ENCODE data around the gene C1QTNF8.

The C1QTNF8 gene

GRCh38 chr16:1077877-1078578 lies 18.0 kb downstream of the C1QTNF8 start:
- no peak for DNase-seq (ENCODE audit: low read depth)

DNA sequence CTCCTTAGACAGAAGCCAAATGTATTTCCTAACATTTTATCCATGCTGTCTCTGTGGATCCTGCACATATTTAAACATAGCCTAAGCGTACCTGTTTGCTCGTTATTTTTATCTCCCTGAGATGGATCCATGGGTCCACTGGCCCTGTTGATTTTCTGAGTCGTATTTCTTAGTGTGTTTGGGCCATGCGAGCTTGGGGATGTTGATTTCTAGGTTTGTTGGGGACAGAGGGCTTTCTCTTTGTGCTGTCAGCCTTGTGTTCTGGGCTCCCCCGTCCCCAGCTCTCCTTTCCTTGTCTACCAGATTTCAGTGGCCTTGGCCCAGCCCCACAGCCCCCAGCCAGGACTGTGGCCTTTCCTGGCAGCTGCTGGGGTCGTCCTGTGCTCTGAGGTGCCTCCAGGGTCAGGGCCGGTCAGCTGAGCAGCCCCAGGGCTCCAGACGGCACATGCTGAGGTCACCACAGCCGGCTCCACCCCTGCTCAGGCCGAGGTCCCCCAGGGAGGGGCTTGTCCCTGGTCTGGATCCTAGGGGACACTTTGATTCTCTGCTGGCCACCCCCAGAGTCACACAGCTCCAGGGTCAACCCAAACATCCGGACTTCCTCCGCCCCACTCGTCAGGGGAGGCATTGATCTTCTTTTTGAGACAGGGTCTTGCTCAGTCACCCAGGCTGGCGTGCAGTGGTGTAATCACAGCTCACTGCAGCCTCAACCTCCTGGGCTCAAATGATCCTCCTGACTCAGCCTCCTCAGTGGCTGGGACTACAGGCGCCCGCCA lies 19.1 kb downstream of the C1QTNF8 start:
- no peak for DNase-seq (ENCODE audit: low read depth)

DNA sequence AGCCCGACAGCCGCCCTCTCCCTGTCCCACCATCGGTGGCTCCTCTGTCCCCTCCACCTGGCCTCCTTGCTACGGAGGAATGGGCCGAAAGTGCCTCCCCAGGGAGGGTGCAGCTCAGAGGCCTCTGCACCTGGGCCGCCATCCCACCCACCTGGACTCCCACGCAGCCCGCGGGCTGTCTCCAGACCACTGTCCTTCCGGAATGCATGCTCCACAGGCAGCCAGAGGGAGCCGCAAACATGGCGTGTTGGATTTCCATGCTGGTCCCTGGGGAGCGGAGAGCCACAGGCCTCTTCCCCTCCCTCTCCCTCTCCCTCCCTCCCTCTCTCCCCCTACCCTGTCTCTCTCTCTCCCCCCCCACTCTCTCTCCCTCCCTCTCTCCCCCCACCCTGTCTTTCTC lies 20.5 kb downstream of the C1QTNF8 start:
- no peak for DNase-seq (ENCODE audit: low read depth)

- DNase-seq (ENCODE audit: low read depth), result no peak
These were observed 21.7 kb downstream of the C1QTNF8 start for GRCh38 chr16:1074379-1074649.

DNA sequence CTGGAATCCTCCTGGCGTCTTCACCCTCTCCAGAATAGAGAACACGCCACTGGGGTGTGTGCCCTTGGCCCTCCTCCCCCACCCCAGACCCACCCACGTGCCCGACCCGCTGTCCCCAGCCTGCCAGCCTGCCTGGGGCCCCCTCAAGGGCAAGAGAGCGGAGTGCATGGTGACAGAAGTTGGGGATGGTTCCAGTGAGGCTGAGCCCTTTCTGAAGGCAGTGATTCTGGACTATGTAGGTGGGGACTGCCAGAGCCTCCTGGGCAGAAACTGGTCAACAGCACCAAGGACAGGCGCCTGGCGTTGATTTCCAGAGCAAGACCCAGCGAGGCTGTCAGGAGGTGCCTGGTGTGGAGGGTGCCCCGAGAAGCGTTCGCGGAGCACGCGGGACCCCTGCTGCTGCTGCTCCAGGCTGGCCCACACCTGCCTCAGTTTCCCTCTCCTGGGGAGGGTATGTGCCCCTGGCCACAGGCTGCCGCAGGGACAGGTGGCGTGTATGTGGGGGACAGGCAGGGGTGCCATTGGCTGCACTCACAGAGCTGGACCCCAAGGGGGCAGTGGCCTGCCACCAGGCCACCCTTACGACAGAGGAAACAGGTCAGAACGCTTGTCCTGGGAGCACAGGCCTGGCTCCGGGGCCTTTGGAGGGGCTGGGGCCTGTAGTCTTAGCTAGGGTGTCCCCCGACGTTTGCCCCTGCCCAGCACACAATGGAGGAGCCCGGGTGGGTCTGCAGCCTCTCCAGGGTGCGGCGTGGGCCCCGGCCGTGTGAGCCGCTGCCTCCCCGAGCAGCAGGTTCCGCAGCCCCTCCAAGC lies 22.3 kb downstream of the C1QTNF8 start:
- no peak for DNase-seq (ENCODE audit: low read depth)

DNA sequence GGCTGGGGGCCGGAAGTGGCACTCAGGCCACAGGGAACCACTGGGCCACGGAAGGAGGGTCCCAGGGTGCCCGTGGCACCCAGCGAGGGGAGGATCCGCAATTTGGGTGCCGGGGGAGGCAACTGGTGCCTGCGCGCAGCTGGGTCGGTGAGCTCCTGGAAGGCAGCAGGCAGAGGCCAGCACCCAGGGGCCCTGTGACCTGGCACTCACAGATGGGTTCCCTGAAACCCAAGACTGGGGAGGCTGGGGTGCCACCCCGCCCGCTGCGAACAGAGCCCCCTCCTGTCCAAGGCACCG lies 22.8 kb downstream of the C1QTNF8 start:
- DNase-seq (ENCODE audit: low read depth), result no peak

- DNase-seq (ENCODE audit: low read depth), result no peak
These were observed 23.4 kb downstream of the C1QTNF8 start, which contains the start of gene SSTR5 for GRCh38 chr16:1072526-1073261. SSTR5 (plus strand) TSS chr16:1072747; CDS start chr16:1078869, 6,122 bp downstream.

DNA sequence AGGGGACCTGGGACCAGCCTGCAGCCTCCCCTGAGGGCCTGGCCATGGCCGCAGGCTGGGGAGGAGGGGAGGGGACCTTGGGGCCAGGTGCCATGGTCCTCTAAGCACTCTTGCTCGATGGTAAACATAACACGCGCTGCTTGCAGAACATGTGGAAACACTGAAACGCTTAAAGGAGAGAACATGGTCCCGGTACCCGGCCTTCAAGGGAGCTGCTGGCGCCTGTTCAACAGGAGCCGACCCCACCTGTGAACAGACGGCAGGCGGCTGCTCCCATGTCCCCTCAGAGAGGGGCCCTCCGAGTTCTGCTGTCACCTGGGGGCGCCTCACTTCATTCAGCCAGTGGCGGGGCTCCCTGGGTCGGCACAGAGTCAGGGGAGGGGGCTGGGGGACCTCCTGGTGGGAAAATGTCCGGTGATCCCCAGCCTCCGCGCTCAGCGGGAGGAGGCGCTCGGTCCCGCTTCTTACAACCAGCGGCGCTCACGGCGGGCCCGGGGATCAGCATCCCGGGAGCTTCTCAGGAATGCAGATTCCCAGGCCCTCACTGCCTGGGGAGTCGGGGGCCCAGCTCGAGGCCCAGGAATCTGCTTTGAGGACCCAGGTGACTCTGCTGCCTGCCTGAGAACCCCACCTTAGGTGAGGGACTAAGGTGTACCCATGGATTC lies 24.4 kb downstream of the C1QTNF8 start:
- DNase-seq (ENCODE audit: low read depth), result no peak

DNA sequence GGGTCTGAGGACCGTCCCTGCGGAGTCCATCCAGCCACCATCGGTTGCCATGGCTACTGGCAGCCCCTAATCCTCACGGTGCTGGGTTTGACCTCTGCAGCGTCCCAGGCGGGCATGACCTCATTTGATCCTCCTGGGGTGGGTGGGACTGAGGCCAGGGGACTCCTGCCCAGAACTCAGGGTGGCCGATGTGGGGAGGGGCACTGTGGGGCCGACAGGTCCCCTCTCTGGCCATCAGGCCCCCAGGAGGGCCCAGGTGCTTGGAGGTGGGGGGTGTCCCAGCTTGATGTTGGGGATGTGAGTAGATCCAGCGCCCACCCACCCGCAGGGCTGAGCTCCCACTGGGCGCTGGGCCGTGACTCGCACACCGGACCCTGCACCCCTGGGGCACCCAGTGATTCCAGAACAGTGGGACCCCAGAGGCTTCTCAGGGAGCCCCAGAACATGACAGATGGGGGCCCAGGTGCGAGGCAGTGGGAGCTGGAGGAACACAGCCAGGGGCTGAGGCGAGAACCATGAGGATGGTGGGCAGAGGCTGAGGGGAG lies 25.1 kb downstream of the C1QTNF8 start:
- no peak for DNase-seq (ENCODE audit: low read depth)

DNA sequence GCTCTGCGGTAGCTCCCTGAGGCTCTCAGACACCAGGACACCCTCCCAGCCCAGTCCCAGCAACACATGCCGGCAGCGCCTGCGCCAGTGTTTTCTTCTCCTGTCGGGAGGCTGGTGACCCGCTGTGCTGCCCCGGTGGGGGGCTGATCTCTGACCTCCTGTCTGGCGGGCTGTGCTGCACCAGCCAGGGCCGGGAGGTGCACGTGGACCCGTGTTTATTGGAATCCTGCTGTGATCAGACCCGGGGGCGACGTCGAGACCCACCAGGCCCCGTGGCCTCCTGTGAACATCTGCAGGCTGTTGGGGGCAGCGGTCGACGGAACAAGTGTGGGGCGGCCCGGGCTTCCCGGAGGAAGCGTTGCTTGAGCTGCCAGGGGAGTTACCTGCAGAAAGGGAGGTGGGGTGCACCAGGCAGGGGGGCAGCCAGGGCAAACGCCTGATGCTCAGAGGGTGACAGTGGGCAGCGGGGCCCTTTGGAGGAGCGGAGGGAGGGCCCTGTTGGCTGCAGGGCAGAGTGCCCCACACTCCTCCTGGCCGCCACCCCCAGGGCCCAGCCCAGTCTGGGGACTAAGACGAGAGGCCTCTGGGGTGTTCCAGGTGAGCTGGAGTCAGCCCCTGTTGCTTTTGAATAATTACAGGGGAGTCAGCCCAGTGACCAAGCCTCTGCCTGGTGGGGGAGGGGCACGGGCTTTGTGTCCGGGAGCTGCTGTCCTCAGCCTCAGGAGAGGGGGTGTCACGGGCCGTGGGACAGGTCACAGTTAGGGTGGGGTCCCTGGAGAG lies 25.8 kb downstream of the C1QTNF8 start:
- no peak for DNase-seq (ENCODE audit: low read depth)

GRCh38 chr16:1069154-1069553 lies 26.9 kb downstream of the C1QTNF8 start:
- no peak for DNase-seq (ENCODE audit: low read depth)

DNA sequence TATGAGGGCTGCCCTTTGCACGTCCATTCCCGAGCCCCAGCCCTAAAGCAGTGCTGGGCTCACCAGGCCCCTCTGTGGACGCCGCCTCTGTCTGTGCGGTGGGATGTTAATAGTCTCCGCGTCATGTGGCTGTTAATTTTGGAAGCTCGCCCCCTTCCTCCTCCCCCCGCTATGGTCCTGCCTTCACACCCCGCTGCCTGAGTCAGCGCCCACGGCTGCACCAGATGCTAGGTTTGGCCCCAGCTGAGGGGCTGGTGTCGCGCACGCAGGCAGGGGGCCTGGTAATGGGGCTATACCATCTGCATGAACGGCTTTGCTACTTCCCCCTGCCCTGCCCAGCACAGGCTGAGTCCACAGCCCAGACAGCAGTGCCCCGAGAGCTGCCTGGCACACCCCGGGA lies 27.6 kb downstream of the C1QTNF8 start:
- DNase-seq (ENCODE audit: low read depth), result no peak

- no peak for DNase-seq (ENCODE audit: low read depth)
These were observed 28.4 kb downstream of the C1QTNF8 start for GRCh38 chr16:1067629-1068028.

DNA sequence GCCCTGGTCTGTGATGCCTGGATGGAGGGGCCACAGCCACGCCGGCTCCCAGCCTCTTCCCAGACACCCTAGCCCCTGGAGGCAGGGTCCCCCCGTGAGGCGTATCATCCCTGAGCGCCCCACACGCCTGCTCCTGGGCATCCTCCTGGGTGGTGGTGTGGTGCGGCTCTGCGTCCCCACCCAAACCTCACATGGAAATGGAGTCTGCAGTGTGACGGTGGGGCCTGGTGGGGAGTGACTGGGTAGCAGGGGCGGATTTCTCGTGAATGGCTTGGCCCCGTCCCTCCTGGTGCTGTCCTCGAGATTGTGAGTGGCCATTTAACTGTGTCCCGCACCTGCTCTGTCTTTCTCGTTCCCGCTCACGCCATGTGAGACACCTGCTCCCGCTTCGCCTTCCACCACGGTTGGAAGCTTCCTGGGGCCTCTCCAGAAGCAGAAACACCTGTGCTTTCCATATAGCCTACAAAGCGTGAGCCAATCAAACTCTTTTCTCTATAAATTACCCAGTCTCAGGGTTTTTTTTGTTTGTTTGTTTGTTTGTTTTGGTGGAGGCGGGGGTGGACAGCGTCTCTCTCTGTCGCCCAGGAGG lies 29.4 kb downstream of the C1QTNF8 start:
- no peak for DNase-seq (ENCODE audit: low read depth)

GRCh38 chr16:1065469-1066128 lies 30.4 kb downstream of the C1QTNF8 start:
- no peak for DNase-seq (ENCODE audit: low read depth)

- DNase-seq (ENCODE audit: low read depth), result no peak
These were observed 32.3 kb downstream of the C1QTNF8 start for GRCh38 chr16:1063728-1064127.

GRCh38 chr16:1062895-1063294 lies 33.1 kb downstream of the C1QTNF8 start:
- no peak for DNase-seq (ENCODE audit: low read depth)

DNA sequence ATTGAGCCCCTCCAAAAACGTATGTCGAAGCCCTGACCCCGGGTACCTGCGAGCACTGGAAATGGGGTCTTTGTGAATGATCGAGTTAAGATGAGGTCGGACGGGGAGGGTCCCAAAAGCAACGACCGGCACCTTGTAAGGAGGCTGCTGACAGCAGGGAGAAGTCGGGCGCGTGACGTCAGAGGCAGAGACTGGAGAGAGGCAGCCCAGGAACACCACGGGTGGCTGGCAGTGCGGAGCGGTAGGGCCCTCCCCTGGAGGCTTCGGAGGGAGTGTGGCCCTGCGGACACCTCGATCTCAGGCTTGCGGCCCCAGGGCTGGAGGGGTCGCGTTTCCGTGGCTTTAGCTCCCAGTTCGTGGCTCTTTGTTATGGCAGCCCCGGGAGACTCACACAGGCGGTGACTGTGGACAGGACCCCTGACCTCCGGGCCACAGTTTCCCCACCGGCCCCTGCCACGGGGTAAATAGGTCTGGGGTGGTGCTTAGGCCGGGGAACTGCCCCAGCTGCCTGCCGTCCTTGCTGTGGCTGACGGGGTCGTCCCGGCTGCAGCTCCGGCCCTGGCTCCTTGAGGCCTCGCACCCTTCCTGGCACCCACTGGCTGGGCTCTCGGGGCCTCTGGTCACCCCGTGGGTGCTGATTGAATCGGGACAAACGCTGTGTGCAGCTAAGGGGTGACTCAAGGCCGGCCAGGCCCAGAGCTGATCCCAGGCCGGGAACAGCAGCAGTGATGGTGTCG lies 34.1 kb downstream of the C1QTNF8 start:
- no peak for DNase-seq (ENCODE audit: low read depth)
